Measurements from ENCODE around the gene KRTAP3-2.
"Not testable (repeated sequence)": the region's sequence is repeated elsewhere in the genome, so short reads cannot be mapped to it uniquely, and the experiment has no call there.

The KRTAP3-2 gene

DNA sequence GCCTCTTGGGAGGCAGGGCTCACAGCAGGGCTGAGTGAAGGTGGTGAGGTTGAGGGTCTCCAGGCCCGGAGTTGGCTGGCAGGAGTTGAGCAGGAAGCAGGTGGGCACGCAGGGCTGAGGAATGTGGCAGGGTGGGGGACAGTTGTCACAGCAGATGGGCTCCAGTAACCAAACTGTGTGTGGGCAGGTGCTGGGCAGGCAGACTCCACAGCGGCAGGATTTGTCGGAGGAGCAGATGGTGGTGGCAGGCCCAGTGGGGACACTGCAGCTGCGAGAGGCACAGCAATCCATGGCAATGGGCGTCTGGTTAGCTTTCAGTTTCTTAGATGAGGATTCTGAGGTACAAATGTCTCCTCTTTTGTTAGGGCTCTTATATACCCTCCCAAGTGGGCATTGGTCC lies at the start of gene KRTAP3-2:
Gene KRTAP3-2 (minus strand): TSS at position 344 of the 400 bp plus-strand sequence. CDS start 53 bp downstream, at position 291.
- DNase-seq (ENCODE audit: low spot score): not testable (repeated sequence)

DNA sequence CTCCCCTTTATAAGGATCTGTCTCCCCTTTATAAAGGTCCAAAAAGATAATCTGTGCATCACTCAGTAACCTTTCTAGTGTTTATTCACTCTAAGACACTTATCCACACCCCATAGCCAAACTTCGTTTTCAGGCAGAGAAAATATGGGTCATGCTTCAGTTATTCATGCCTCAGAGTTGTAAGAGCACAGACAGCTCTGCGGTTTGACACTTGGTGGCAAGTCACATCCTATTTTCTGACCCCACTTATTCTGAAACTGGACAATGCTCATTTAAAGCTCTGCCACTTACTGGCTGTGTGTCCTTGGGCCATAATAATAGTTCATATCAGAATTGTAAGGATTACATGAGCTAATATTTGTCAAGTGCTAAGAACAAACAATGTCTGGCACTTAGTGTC lies 49.4 kb upstream of the KRTAP3-2 start:
- no peak for DNase-seq (ENCODE audit: low spot score)

DNA sequence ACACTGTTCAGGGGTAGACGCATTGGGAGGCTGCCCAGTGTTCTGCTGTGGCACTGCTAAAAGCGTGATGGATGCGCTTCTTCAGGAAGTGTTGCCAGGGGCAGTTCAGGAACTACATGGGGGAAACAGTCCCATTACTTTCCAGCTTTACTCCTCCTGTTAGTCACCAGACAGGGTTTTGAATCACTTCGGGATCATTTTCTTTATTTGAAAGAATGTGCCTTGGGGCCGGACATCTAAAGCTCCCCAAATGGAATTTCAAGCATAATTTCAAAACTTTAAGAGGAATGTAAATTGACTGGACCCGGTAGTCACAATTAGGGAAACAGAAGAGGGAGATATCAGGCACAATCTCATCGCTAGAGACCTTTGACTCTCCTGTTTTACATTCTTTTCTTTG lies 48.7 kb upstream of the KRTAP3-2 start:
- DNase-seq (ENCODE audit: low spot score): no peak

DNA sequence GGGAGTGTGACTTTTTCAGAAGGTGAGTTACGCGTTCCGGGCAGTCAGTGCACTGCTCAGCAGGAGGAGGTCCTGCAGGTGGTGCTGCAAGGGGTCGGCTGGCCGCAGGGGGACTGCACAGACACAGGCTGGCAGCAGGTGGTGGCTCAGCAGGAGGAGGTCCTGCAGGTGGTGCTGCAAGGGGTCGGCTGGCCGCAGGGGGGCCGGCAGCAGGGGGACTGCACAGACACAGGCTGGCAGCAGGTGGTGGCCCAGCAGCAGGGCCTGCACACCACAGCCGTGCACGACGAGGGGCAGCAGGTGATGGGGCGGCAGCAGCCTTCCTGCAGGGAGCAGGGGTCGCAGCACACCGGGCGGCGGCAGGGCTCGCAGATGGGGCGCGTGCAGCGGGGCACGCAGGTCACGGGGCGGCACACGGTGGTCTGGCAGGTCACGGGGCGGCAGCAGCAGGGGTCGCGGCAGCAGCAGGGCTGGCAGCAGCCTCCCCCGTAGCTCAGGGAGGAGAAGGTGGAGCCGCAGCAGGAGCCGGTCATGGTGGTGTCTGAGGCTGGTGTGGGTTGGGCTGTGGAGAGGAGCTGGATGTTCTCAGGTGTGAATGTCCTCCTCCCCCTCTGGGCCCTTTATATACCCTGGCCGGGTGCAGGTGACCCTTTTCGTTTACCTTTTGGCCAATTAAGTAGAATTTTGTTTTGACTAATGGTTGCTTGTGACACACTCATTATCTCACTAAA lies 47.2 kb upstream of the KRTAP3-2 start, which contains the start of gene KRTAP2-1:
Gene KRTAP2-1 (minus strand): TSS at position 582 of the 731 bp plus-strand sequence. CDS start 49 bp downstream, at position 533.
- DNase-seq (ENCODE audit: low spot score): not testable (repeated sequence)

DNA sequence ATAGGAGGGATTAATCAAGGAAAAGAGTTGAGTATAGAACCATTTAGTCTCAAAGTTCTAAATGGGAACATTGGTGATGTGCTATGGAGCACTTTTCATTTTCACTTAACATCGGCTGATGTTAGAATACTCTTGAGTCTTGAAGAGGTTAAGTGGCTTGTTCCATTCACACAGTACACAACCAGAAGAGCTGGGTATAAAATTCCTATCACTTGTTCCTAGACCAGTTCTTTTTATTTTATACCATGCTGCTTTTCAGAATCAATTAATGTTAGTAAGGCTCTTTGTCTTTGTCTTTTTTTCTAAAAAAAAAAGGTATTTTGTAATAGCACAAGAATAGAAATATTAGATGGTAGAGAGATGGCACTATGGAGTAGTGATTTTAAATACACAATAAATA lies 43.2 kb upstream of the KRTAP3-2 start:
- DNase-seq (ENCODE audit: low spot score): no peak

DNA sequence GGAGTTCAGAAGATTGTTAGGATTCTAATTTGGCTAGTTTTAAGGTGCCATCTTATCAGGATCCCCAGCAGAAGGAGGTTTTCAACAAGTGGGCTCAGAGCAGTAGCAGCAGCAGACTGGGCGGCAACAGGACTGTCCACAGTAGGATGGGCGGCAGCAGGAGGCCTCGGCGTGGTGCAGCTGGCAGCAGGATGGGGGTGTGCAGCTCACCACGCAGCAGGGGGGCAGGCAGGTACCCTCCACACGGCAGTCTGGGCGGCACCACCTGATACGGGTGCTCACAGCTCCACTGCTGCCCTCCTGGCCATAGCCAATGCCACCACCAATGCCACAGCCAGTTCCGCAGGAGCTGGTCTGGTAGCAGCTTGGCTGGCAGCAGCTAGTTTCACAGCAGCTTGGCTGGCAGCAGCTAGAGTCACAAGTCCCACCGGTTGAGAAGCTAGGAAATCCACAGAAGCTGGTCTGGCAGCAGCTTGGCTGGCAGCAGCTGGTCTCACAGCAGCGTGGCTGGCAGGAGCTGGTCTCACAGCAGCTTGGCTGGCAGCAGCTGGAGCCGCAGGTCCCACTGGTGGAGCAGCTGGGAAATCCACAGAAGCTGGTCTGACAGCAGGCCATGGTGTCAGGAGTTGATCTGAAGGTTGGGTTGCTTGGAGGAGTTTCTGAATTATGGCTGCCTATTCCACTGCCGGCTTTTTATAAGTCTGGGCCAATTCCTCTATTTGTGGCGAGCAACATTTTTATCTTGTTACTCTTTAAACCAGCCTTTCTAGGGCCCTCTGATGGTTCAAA lies 41.3 kb upstream of the KRTAP3-2 start, which contains the start of gene KRTAP1-1:
Gene KRTAP1-1 (minus strand): TSS at position 668 of the 789 bp plus-strand sequence. CDS start 53 bp downstream, at position 615.
- DNase-seq (ENCODE audit: low spot score): not testable (repeated sequence)

DNA sequence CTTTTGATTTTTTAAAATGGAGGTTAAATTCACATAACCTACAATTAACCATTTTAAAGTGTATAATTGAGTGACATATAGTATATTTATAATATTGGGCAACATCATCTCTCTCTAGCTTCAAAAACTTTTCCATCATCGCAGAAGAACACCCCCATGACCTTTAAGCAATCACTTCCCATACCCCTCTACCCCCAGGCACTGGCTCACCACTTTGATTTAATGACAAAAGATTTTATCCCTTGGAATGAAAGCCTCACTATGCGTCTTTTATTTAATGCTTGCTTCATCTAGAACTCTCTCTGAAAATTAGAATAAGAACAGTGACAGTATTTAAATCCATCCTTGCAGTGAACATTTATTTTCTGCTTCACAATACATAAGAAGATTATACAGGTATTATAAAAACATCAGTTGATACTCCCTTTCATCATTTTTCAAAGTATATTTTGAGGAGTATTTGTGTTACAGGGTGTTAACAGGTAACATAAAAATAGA lies 38.2 kb upstream of the KRTAP3-2 start:
- no peak for DNase-seq (ENCODE audit: low spot score)

DNA sequence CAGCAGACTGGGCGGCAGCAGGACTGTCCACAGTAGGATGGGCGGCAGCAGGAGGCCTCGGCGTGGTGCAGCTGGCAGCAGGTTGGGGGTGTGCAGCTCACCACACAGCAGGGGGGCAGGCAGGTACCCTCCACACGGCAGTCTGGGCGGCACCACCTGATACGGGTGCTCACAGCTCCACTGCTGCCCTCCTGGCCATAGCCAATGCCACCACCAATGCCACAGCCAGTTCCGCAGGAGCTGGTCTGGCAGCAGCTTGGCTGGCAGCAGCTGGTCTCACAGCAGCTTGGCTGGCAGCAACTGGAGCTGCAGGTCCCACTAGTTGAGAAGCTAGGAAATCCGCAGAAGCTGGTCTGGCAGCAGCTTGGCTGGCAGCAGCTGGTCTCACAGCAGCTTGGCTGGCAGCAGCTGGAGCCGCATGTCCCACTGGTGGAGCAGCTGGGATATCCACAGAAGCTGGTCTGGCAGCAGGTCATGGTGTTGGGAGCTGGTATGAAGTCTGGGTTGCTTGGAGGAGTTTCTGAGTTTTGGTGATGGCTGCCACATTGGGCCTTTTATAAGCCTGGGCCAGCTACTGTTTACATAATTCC lies 34.7 kb upstream of the KRTAP3-2 start, which contains the start of gene KRTAP1-3:
Gene KRTAP1-3 (minus strand): TSS at position 529 of the 590 bp plus-strand sequence. CDS start 53 bp downstream, at position 476.
- not testable (repeated sequence) for DNase-seq (ENCODE audit: low spot score)

DNA sequence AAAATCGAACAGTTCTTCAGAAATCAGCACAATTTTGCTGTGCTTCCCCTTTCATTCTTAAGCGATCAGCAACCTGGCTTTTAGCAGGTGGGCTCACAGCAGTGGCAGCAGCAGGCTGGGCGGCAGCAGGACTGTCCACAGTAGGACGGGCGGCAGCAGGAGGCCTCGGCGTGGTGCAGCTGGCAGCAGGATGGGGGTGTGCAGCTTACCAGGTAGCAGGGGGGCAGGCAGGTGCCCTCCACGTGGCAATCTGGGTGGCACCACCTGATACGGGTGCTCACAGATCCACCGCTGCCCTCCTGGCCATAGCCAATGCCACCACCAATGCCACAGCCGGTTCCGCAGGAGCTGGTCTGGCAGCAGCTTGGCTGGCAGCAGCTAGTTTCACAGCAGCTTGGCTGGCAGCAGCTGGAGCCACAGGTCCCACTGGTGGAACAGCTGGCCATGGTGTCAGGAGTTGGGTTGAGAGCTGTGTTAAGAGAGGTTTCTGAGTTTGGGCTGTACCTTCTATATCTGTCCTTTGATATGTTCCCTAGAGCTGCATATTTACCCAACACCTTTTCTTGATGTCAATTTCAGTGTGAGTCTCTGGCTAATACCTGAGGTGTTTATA lies 30.0 kb upstream of the KRTAP3-2 start, which contains the start of gene KRTAP1-4:
Gene KRTAP1-4 (minus strand): TSS at position 563 of the 613 bp plus-strand sequence. CDS start 117 bp downstream, at position 446.
- DNase-seq (ENCODE audit: low spot score): no peak

DNA sequence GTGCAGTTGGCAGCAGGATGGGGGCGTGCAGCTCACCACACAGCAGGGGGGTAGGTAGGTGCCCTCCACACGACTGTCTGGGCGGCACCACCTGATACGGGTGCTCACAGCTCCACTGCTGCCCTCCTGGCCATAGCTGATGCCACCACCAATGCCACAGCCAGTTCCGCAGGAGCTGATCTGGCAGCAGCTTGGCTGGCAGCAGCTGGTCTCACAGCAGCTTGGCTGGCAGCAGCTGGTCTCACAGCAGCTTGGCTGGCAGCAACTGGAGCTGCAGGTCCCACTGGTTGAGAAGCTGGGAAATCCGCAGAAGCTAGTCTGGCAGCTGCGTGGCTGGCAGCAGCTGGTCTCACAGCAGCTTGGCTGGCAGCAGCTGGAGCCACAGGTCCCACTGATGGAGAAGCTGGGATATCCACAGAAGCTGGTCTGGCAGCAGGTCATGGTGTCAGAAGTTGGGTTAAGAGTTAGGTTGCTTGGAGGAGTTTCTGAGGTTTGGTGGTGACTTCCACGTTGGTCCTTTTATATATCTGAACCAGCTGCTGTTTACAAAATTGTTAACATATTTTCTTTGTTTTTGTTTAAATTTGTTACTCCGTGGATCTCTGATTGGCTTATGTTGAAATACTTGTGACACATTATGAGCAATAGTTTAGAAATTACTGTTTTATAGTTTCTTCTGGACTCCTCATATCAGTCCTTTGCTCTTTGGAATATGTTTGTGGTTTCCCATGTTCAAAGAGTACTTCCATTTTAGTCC lies 27.2 kb upstream of the KRTAP3-2 start, which contains the start of gene KRTAP1-5:
Gene KRTAP1-5 (minus strand): TSS at position 494 of the 757 bp plus-strand sequence. CDS start 53 bp downstream, at position 441.
- DNase-seq (ENCODE audit: low spot score): no peak

DNA sequence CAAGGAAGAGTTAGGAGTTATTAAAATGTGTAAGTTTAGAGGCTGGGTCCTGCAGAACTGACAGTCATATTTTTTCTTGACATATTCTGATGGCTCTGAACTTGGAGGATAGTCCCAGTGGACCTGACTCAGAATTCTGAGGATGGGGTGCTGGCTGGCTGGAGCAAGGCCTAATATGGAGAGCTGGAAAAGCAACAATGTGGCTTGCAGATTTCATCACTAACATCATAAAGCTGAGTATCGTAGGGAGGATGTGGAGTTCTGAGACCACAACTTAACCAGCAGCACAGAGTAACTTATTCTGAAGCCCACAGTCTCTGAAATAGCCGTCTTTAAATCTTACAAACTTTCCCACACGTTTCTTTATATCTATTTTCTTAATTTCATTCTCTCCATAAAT lies 25.0 kb upstream of the KRTAP3-2 start:
- DNase-seq (ENCODE audit: low spot score): no peak

DNA sequence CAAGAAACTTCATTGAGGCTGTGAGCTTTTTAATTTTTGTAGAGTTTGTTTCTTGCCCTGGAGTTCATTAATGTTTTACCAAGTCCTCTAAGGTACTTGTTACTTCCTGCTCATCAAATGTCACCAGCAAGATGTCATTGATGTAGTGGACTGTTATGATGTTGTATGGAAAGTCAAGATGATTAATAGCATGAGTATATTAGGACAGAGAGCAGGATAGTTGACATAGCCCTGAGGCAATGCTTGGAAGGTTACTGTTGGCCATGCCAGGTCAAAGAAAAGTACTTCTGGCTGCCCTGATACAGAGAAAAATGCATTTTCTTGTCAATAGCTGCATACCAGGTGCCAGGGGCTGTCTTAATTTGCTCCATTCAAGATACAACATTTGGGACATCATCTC lies 20.6 kb upstream of the KRTAP3-2 start:
- no peak for DNase-seq (ENCODE audit: low spot score)

DNA sequence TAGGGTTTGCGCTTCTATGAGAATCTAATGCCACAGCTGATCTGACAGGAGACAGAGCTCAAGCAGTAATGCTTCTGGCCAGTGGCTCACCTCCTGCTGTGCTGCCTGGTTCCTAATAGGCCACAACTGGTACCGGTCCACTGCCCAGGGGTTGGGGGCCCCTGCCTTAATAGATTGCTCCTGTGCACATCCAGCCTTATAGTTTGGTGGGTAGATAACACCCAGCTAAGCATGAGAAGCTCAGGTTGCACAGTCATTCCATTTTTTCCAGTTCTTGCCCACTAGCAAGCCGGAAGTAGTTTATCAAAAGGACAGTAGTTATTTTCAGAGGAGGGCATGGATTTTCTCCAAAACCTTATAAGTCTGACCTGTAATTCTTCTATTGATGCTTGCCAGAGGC lies 19.7 kb upstream of the KRTAP3-2 start:
- DNase-seq (ENCODE audit: low spot score): no peak

DNA sequence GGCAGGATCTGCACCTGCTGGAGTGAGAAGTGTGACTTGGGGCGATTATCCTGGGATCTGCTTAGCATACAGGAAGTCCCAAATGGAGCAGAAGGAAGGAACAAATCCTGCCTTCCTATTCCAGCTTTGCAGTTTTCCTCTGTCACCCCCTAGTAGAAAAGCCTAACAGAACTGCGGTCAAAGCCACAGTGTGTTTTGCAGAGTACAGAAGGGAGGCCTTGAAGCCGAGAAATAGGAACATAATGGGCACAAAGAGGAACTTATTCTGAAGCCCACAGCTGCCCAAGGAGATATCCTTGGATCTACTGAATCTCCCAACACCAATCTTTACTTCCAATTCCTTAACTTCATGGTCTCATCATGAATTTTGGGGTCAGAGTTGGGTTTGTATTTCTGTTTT lies 18.8 kb upstream of the KRTAP3-2 start:
- DNase-seq (ENCODE audit: low spot score): no peak

DNA sequence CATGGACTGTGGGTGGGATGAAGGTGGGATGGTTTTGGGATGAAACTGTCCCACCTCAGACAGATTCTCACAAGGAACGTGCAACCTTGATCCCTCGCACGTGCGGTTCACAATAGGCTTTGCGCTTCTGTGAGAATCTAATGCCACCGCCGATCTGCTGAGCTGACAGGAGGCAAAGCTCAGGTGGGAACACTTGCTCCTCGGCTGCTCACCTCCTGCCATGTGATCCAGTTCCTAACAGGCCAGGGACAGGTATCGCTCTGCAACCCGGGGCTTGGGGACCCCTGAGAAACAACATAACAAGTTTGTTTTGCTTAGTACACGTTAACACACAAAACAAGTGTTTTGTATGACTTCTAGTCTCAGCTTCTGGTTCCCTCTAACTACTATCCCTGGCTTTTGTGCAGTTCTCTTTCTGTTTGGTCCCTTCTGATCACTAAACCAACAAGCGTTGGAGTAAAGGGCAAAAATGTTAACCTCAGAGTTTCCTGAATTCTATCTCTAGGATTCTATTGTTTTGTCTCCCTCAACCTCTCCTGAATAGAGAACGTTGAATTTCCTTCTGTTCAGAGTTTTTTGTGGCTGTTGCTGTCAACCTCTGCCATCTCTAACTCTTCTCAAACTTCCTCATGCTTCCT lies 17.0 kb upstream of the KRTAP3-2 start:
- DNase-seq (ENCODE audit: low spot score): no peak

DNA sequence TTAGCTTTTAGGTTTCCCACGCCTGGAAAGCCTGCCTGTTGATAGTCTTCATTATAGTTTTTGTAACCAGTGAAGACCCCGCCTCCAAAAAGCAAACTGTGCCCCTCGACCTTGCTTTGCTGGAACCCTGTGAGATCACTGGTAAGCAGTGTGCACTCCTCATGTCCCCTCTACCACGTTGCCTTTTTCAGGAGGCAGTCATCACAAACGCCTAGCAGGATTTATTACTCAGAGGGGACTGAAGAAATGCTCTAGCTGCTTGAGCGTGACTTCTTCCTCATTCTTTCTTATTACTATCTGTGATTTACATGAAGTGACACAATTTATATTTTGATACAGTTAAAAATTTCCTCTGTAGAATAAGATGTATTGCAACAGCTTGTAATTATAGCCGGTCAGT lies 15.7 kb upstream of the KRTAP3-2 start:
- DNase-seq (ENCODE audit: low spot score): no peak

DNA sequence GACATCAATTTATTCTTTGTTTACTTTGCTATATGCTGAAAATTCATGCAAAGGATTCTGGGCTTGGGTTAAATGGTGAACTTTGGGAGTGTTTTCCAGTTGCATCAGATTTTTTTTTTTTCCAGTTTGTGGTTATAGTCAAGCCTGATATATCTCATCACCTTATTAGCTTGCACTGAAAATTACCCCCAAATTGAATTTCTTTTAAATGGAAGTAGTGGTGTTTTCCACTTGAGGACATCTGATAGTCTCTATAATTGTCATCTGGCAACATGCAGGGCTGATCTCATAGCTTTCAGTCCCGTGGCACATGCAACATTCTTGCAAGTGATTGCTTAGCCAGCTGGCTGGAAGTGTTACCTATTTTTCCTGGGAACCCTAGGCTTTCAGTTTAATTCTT lies 13.9 kb upstream of the KRTAP3-2 start:
- DNase-seq (ENCODE audit: low spot score): no peak

DNA sequence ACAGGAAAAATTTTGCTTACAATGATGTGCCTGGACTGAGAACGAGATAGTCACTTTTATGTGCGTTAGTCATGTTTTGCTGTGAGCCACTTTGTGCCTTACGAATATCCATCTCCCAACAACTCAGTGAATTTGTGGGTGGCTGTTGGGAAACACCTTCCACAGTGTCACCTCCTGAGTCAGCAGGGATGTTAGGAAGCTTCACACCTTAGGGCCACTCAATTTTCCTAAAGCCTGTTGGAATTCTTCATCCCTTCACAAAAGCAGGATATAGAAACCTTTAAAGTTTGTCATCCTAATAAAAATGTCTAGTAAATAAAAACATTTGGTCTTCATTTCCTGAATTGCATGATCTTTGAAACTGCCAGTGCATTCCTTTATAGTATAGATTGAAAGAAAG lies 13.5 kb upstream of the KRTAP3-2 start:
- no peak for DNase-seq (ENCODE audit: low spot score)

DNA sequence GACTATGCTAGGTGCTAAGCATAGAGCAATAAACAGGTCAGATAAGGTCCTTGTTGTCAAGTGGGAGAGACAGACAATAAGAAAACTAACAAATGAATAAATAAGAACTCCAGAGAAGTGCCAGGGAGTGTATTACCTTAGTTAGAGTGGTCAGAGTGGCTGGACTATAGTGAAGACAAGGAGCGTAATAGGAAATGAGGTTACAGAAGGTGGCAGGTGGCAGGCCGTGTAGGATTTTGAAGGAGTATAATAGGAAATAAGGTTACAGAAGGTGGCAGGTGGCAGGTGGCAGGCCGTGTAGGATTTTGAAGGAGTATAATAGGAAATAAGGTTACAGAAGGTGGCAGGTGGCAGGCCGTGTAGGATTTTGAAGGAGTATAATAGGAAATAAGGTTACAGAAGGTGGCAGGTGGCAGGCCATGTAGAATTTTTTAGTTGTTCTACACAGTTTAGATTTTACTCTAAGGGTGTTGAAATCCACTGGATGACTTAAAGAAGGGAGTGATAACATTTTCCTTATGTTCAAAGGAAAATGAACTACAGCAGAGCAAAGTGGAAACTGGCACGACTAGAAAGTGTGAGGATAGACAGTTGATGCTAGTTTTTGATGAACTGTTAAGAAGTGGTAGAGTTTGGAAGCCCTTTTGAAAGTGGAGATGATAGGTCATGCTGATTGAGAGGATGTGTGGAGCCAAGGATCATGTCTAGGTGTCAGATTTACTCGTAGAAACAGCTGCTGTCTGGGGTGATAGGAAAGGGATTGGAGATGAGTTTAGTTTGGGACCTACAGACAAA lies 12.8 kb upstream of the KRTAP3-2 start:
- no peak for DNase-seq (ENCODE audit: low spot score)

Measured in CD4-positive, alpha-beta T cell treated with Interleukin-2 at 100 ng/mL for 4 hours (primary cell).